Transverse colon (tissue), 4 donors: Measurements from ENCODE around the gene TYMS.

Source experiments
- CTCF ChIP-seq, 5 experiments: fragments of 200-600 bp in 3 of 5; fragments of 450-650 bp in 2 of 5; sonication (generic) in 3 of 5; IDR thresholded peaks; 1 replicate in 2 of 5; 2 replicates in 3 of 5; pipeline ENCODE4 v1.5.1; 2016 to 2017; ENCODE audit warnings: antibody characterized with exemption in 5 of 5, inconsistent platforms in 3 of 5, mild to moderate bottlenecking in 2 of 5, moderate library complexity in 1 of 5
- EP300 ChIP-seq: sonication (generic); formaldehyde crosslinking; IDR thresholded peaks from one replicate; pipeline ENCODE4 v1.6.1; 2017; ENCODE audit warnings: antibody characterized with exemption, low read depth
- POLR2A ChIP-seq: fragments of 450-650 bp; IDR thresholded peaks from one replicate; pipeline ENCODE4 v1.6.1; 2016; ENCODE audit warnings: antibody characterized with exemption, mild to moderate bottlenecking, moderate library complexity
- POLR2AphosphoS5 ChIP-seq, 3 donors: sonication (generic); formaldehyde crosslinking; IDR thresholded peaks; one replicate each; pipeline ENCODE4 v1.6.1; 2016; ENCODE audit warnings: antibody characterized with exemption in 3 of 3

DNA sequence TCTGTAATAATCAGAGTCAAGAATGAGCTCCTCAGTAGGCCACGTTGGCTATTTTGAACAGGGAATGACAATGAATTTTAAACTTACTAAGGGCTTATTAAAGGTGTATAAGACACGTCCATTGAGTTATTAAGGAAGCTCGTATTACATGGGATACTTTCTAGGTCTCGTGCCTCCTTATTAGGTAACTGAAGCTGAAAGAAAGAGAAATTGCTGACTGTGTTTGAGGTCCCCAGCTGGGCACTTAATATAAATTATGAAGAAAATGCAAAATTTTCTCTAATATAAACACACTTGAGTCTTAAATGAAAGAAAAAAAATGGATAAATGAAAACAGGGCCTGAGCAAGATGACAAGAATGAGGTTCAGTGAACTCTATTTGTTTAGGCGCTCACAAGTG, 38.8 kb upstream of the TYMS start:
- no peak for TF ChIP-seq POLR2A
- no peak for TF ChIP-seq CTCF (IDR thresholded peaks at IDR 0.05)
- no peak for TF ChIP-seq POLR2AphosphoS5 (IDR thresholded peaks at IDR 0.05)
- no peak for TF ChIP-seq EP300
